Measurements from ENCODE around the gene GDF10.
A peak's percentile ranks its signal among the peaks of the same experiment; 100 is the strongest.

Gene GDF10

GRCh38 chr10:47316131-47316530 lies 16.1 kb downstream of the GDF10 start:
- no peak for DNase-seq

GRCh38 chr10:47317251-47317650 lies 17.3 kb downstream of the GDF10 start:
- no peak for DNase-seq

- DNase-seq, result peak; percentile 4
These were observed 18.7 kb downstream of the GDF10 start for GRCh38 chr10:47318706-47319105.

DNA sequence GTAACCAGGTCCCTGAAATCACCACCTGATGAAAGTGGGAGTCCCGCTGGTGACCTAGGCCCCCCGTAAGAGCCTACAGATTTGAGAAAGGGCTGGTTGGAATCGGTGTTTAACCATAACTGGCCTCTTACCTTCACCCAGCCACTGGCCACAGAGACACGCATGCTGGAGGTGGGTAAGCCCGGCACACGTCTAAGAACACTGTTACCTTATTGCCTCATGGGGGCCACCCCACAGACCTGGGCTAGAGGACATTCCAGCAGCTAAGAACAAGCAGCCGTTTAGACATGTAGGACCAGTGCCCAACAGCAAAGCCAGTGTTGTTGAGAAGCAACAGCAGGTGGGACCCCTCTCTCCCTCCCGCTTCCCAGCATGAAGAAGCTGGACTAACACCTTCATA lies 19.8 kb downstream of the GDF10 start:
- DNase-seq, result no peak

DNA sequence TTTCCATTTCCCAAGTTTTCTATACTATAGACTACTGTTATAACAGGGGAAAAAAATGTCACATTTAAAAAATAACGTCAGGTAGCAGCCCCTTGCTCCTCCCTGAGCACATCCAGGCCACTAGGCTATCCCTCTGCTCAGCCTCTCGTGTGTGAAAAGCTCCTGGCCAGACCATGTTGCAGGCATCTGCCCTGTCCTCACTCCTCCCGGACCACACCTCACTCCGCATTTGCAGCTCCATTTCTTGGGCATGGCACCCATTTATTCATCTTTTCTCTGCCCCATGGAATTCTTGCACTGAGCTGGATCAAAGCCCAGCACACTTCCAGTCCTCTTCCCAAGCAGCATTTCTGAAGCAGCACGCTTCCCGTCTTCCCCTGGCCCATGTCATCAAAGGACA lies 20.8 kb downstream of the GDF10 start:
- DNase-seq, result no peak

- DNase-seq, result no peak
These were observed 21.7 kb downstream of the GDF10 start for GRCh38 chr10:47321521-47322195.

DNA sequence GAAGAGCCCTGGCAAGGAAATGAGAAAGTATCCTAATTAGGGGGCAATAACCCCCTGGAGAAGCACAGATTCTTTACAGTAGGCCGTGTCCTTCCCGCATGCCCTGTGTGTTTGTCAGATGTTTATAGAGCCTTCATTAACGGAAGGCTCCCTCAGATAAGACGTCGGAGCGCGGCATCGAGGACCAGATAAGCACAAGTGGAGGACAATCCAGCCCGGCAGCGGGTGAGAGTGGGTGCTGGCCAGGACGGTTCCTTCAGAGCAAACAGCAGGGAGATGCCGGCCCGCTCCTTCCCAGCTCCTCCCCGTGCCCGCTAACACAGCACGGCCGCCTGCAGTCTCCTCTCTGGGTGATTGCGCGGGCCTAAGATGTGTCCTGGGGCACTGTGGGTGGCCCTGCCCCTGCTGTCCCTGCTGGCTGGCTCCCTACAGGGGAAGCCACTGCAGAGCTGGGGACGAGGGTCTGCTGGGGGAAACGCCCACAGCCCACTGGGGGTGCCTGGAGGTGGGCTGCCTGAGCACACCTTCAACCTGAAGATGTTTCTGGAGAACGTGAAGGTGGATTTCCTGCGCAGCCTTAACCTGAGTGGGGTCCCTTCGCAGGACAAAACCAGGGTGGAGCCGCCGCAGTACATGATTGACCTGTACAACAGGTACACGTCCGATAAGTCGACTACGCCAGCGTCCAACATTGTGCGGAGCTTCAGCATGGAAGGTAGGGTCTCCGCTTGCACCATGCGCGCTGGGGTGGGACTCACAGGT lies 22.5 kb downstream of the GDF10 start, which contains the start of gene GDF2:
Gene GDF2 (plus strand): TSS at position 155 of the 762 bp plus-strand sequence. CDS start 215 bp downstream, at position 370.
- DNase-seq, result no peak

- no peak for DNase-seq
These were observed 23.1 kb downstream of the GDF10 start for GRCh38 chr10:47323087-47323486.

GRCh38 chr10:47323636-47324296 lies 23.8 kb downstream of the GDF10 start:
- DNase-seq, result no peak

DNA sequence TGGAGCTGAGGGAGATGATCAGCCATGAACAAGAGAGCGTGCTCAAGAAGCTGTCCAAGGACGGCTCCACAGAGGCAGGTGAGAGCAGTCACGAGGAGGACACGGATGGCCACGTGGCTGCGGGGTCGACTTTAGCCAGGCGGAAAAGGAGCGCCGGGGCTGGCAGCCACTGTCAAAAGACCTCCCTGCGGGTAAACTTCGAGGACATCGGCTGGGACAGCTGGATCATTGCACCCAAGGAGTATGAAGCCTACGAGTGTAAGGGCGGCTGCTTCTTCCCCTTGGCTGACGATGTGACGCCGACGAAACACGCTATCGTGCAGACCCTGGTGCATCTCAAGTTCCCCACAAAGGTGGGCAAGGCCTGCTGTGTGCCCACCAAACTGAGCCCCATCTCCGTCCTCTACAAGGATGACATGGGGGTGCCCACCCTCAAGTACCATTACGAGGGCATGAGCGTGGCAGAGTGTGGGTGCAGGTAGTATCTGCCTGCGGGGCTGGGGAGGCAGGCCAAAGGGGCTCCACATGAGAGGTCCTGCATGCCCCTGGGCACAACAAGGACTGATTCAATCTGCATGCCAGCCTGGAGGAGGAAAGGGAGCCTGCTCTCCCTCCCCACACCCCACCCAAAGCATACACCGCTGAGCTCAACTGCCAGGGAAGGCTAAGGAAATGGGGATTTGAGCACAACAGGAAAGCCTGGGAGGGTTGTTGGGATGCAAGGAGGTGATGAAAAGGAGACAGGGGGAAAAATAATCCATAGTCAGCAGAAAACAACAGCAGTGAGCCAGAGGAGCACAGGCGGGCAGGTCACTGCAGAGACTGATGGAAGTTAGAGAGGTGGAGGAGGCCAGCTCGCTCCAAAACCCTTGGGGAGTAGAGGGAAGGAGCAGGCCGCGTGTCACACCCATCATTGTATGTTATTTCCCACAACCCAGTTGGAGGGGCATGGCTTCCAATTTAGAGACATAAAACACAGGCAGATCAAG lies 25.6 kb downstream of the GDF10 start:
- no peak for DNase-seq

DNA sequence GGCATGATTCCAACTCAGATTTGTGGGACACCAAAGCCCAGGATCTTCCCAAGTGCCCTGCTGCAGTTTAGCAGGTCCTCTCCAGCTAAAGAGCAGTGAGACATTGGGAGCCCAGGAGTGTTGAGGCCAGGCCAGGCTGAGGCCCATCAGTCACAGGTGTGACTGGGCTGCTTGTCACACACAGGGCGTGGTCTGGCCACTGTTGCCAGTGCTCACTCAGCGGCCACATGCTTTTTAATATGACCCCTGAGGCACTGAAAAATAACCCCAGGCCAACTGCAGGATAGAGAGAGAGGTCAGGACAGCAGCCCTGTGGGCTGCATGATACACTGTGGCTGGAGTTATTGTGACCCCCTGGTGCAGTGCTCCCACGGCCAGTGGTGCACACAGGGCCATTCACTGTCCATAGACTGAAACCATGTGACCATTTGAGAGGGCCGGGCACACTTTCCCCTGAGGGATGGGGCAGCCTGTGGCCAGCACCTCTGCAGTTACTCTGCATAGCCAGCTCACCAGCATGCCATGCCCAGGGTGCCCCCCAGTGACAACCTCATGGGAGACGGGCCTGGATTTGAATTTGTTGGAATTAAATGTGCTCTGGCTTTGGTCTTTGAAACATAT lies 26.4 kb downstream of the GDF10 start:
- DNase-seq, result no peak

DNA sequence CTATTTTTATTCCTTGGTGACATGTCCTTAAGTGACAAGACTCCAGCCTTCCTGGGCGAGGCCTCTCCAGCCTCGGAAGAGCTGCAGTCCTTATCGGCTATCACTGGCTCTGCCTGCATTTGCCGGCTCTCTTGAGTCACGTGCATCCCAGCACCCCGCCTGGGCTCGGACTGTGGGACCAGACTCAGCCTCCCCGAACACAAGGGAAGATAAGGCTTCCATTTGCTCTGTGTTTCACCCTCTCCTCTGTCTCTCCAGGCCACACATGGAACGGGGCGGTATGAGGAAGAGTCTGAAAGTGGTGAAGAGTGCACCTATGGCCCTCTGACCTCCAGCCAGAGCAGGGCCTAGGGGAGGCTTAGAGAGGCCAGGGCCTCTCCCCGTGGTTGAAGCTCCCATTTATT lies 26.9 kb downstream of the GDF10 start:
- DNase-seq, result no peak

GRCh38 chr10:47329855-47330254 lies 29.9 kb downstream of the GDF10 start:
- DNase-seq, result no peak

GRCh38 chr10:47330366-47330765 lies 30.4 kb downstream of the GDF10 start:
- no peak for DNase-seq

GRCh38 chr10:47330804-47331203 lies 30.8 kb downstream of the GDF10 start:
- DNase-seq, result no peak

DNA sequence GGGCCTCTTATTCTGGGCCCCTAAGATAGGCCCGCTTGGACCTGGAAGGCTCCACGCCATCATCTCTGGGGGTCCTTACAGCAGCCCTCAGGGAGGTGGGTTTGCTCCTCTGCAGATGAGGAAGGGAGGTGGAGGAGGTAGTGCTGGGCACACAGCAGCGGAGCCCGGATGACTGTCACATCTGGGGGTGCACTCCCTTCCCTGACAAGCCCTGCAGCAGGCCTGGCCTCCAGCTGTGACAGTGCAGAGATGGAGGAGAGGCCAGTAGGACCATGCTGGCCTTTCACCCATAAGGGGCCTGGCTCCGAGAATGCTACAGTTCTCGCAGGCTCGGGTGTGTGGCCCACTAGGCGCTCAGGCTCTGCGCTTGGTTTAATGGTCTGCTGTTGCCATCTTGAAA lies 31.5 kb downstream of the GDF10 start:
- DNase-seq, result no peak

DNA sequence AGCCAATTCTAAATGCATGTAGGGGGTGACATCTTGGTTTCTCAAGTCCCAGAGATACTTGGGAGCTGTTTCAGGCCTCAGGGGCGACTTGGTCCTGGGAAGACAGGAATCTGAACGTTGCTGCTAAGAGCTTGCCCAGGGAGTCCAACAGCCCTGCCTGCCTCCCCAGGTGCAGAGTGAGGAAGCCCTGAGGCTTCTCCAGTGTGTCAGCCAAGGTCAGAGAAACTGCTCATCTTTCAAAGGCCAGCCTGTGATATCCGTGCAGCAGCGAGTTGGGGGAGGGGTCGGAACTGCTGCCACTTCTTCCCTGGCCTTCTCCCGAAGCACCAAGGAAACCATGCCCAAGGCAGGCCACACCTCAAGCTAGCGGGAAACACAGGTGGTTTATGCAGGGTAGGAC lies 32.0 kb downstream of the GDF10 start:
- DNase-seq, result no peak

DNA sequence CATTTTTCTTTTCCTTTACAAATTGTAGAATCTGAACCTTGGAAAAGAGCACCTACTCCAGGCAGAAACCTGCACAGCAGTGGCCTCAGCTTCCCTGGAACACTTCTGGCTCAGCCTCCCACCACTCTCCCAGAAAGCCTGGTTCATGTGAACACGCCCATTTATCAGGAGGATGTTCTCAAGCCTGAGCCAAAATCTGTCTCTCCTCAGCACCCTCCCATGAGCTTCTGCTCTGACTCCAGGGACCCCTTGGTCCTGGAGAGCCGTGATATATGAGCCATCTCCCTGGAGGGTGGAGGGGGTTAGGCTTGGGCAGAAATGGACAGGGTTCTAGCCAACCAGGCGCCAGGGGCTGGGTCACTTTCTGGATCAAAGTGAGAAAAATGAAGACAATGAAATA lies 32.4 kb downstream of the GDF10 start:
- DNase-seq, result no peak

DNA sequence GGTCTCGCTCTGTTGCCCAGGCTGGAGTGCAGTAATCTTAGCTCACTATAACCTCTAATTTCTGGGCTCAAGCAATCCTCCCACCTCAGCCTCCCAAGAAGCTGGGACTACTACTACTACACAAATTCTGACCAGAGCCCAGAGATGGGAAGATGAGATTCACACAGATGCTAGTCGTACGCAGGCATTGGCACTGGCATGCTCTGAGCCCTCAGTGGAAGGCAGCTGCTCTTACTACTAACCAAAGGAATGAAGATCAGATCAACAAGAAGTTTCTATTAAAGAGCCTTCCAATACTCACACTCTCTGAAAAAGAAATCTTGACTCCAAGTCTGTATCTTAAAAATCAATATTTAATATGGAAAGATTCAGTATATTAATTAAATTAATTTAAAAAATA lies 32.9 kb downstream of the GDF10 start:
- no peak for DNase-seq

DNA sequence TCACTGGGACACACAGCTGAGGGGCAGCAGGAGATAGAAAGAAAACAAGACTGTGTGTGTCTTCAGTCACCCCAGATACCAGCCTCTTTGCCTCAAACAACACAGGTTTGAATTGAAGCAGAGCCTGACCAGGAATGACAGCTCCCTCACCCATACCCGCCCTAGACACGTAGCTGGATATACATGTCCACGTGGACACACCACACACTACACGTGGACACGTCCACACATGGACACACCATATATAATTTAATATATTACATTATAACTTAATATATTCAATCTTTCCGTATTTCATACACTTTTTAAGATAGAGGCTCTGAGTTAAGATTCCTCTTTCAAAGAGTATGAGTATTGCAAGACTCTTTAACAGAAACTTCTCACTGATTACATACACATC lies 33.5 kb downstream of the GDF10 start:
- DNase-seq, result no peak

DNA sequence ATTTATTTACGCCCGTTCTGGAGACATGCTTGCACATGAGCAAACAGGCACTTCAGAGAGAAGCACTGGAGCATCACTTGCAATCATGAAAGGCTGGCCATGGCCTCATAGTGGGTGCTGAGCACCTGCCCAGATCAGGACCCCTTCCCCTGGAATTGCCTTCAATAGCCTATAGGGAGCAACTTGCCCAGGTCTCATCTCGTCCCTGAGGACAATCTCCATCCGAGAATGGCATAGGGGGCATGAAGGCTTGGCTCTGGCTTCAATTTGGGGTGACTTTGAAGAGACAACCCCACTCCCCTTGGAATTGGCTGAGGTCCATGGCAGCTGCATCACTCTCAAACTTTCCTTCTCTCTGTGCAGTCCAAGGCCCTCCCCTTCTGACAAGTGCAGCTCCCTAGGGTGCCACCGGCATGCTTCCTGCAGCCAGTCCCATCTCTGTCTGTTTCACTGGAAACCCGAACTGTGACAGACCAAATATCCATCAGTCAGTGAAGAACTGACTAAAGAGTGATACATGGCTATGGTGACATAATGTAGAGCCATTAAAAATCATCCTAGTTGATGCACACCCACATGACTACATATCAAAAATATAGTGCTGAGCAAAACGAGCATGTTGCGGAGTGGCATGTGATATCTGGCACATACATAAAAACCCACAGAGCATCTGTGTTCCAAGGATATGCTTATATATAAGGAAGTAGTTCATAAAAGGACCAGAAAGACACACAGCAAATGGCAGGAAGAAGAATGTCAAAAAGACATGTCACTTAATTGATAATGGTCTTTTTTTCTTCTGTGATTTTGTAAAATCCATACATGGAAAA lies 34.7 kb downstream of the GDF10 start:
- no peak for DNase-seq
